MM.1S (cell line): Measurements from ENCODE around the gene MRC1.

Experiments
- EZH2 ChIP-seq: fragments of 300-600 bp; sonication (generic); optimal IDR thresholded peaks from 2 replicates; pipeline ENCODE3; 2017; ENCODE audit warnings: low read depth, mild to moderate bottlenecking, antibody characterized with exemption, low read length, mixed read lengths
- EZH2phosphoT487 ChIP-seq: fragments of 300-600 bp; sonication (generic); IDR thresholded peaks from 2 replicates; pipeline ENCODE4 v1.6.1; 2018; ENCODE audit warnings: antibody characterized with exemption, low read length
- TF ChIP-seq, protein P1 (sequence below): fragments of 300-600 bp; sonication (generic); IDR thresholded peaks from 2 replicates; pipeline ENCODE4 v1.5.1; 2016; ENCODE audit warnings: antibody characterized with exemption, low read length, mixed read lengths

GRCh38 chr10:17859492-17860156 lies 50.5 kb downstream of the MRC1 start:
- TF ChIP-seq, protein P1, sequence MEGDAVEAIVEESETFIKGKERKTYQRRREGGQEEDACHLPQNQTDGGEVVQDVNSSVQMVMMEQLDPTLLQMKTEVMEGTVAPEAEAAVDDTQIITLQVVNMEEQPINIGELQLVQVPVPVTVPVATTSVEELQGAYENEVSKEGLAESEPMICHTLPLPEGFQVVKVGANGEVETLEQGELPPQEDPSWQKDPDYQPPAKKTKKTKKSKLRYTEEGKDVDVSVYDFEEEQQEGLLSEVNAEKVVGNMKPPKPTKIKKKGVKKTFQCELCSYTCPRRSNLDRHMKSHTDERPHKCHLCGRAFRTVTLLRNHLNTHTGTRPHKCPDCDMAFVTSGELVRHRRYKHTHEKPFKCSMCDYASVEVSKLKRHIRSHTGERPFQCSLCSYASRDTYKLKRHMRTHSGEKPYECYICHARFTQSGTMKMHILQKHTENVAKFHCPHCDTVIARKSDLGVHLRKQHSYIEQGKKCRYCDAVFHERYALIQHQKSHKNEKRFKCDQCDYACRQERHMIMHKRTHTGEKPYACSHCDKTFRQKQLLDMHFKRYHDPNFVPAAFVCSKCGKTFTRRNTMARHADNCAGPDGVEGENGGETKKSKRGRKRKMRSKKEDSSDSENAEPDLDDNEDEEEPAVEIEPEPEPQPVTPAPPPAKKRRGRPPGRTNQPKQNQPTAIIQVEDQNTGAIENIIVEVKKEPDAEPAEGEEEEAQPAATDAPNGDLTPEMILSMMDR = no peak
- no peak for TF ChIP-seq EZH2
- TF ChIP-seq EZH2phosphoT487 = no peak
